Parathyroid adenoma (tissue), 2 donors: ENCODE data around the gene PCIF1.
A peak's percentile ranks its signal among the peaks of the same experiment; 100 is the strongest.
"Not testable (repeated sequence)": the region's sequence is repeated elsewhere in the genome, so short reads cannot be mapped to it uniquely, and the experiment has no call there.

ENCODE experiments used
- H2AFZ ChIP-seq: fragments of 300-600 bp; sonication (generic); one replicate; pipeline ENCODE4 v1.7.0; 2017; ENCODE audit warnings: antibody characterized with exemption, mild to moderate bottlenecking
- H3K27ac ChIP-seq: fragments of 300-600 bp; sonication (generic); one replicate; pipeline ENCODE4 v1.7.0; 2017
- H3K27me3 ChIP-seq: fragments of 300-600 bp; sonication (generic); one replicate; pipeline ENCODE4 v1.7.0; 2017; ENCODE audit warnings: low read length; ENCODE audit not compliant: control insufficient read depth, insufficient read depth
- H3K36me3 ChIP-seq: fragments of 300-600 bp; sonication (generic); one replicate; pipeline ENCODE4 v1.7.0; 2017; ENCODE audit warnings: low read length; ENCODE audit not compliant: control insufficient read depth, insufficient read depth
- H3K4me1 ChIP-seq: fragments of 300-600 bp; sonication (generic); one replicate; pipeline ENCODE4 v1.7.0; 2017; ENCODE audit warnings: control low read depth
- H3K4me2 ChIP-seq: fragments of 300-600 bp; sonication (generic); one replicate; pipeline ENCODE4 v1.7.0; 2017; ENCODE audit warnings: low read length
- H3K4me3 ChIP-seq: fragments of 300-600 bp; sonication (generic); one replicate; pipeline ENCODE4 v1.7.0; 2017; ENCODE audit warnings: low read depth, low read length
- H3K79me2 ChIP-seq: fragments of 300-600 bp; sonication (generic); one replicate; pipeline ENCODE4 v1.7.0; 2017; ENCODE audit warnings: control low read depth
- H3K9ac ChIP-seq: fragments of 300-600 bp; sonication (generic); one replicate; pipeline ENCODE4 v1.7.0; 2017; ENCODE audit warnings: mild to moderate bottlenecking
- H3K9me3 ChIP-seq: fragments of 300-600 bp; sonication (generic); one replicate; pipeline ENCODE4 v1.7.0; 2017; ENCODE audit warnings: low read length; ENCODE audit not compliant: control insufficient read depth
- TF ChIP-seq, protein P1 (sequence below): fragments of 300-600 bp; sonication (generic); IDR thresholded peaks from one replicate; pipeline ENCODE4 v1.7.0; 2017; ENCODE audit warnings: antibody characterized with exemption, mild to moderate bottlenecking
- donor health status: primary hyperparathyroidism.

The PCIF1 gene

DNA sequence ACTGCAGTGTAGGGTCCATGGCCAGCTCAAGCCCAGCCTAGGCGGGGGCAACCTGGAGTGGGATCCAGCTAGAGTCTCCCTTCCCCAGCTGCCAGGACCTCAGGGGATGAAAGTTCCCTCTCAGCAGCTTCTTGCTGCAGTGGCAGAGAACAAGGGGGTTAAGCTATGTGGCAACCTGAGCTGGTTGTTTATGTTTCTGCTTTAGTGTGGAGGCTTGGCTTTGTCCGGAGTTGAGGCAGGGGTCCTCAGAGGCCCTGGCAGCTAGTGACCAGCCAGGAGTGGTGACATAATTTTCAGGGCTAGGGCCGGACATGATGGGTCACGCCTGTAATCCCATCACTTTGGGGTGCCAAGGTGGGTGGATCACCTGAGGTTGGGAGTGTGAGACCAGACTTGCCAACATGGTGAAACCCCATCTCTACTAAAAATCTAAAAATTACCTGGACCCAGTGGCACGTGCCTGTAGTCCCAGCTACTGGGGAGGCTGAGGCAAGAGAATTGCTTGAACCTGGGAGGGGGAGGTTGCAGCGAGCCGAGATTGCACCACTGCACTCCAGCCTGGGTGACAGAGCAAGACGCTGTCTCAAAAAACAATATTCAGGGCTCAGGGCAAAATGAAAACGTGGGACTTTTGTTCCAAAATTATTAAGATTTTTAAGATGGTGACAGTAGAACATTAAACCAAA is 8.5 kb upstream of the PCIF1 start:
- Histone ChIP-seq H3K36me3 (no peaks in the 10 kb centered on the region), H3K27ac (peak overlapping the region; percentile 46), H3K4me3 (no peak overlapping the region), H3K9ac (no peak overlapping the region), H2AFZ (peak overlapping the region; percentile 30), H3K4me2 (no peak overlapping the region), H3K4me1 (peaks cover 12% of the 10 kb centered on the region), H3K79me2 (no peaks in the 10 kb centered on the region), H3K9me3 (no peaks in the 10 kb centered on the region), H3K27me3 (no peaks in the 10 kb centered on the region)
- TF ChIP-seq, protein P1, sequence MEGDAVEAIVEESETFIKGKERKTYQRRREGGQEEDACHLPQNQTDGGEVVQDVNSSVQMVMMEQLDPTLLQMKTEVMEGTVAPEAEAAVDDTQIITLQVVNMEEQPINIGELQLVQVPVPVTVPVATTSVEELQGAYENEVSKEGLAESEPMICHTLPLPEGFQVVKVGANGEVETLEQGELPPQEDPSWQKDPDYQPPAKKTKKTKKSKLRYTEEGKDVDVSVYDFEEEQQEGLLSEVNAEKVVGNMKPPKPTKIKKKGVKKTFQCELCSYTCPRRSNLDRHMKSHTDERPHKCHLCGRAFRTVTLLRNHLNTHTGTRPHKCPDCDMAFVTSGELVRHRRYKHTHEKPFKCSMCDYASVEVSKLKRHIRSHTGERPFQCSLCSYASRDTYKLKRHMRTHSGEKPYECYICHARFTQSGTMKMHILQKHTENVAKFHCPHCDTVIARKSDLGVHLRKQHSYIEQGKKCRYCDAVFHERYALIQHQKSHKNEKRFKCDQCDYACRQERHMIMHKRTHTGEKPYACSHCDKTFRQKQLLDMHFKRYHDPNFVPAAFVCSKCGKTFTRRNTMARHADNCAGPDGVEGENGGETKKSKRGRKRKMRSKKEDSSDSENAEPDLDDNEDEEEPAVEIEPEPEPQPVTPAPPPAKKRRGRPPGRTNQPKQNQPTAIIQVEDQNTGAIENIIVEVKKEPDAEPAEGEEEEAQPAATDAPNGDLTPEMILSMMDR = no peak

DNA sequence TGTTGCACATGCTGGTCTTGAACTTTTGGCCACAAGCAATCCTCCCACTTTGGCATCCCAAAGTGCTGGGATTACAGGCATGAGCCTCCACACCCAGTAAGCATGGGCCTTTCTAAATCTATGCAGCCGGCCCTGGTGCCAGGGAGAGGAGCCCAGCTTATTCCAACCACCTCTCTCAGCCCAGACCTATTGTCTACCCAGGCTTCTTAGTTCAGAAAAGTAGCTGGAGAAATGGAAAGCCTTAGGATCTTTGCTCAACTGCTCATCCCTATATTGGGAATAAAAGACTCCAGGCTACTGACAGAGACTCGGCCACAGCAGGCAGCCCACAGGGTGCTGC is 7.8 kb upstream of the PCIF1 start:
- no peak overlapping the region for H3K4me3 ChIP-seq
- no peak overlapping the region for H3K4me2 ChIP-seq
- H3K27me3 ChIP-seq = no peaks in the 10 kb centered on the region
- no peak overlapping the region for H3K9ac ChIP-seq
- H3K79me2 ChIP-seq = no peaks in the 10 kb centered on the region
- H3K27ac ChIP-seq = no peak overlapping the region
- peaks cover 12% of the 10 kb centered on the region for H3K4me1 ChIP-seq
- H3K36me3 ChIP-seq = no peaks in the 10 kb centered on the region
- TF ChIP-seq, protein P1 = no peak
- no peaks in the 10 kb centered on the region for H3K9me3 ChIP-seq
- H2AFZ ChIP-seq = no peak overlapping the region

DNA sequence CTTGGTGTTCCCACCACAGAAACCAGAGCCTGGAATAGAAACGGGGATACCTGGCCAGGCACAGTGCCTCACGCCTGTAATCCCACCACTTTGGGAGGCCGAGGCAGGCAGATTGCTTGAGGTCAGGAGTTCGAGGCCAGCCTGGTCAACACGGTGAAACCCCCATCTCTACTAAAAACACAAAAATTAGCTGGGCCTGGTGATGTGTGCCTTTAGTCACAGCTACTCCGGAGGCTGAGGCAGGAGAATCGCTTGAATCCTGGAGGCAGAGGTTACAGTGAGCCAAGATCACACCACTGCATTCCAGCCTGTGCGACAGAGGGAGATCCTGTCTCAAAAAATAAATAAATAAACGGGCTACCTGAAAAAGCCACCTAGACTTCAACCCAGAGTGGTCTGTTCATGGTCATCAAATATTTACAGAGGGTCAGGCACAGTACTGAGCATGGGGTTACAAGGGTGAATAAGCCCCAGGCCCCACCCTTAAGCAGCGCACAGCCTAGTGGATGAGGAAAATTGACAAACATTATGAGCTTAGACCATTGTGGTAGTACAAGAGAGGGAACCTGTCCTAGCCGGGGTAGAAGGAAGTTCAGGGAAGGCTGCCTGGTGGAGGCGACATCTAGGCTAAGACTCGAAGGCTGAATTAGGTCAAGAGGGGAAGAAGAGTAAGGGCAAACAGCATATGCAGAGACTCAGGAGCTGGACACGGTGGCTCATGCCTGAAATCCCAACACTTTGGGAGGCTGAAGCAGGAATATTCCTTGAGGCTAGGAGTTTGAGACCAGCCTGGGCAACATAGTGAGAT is 7.2 kb upstream of the PCIF1 start:
- Histone ChIP-seq H3K79me2 (no peaks in the 10 kb centered on the region), H2AFZ (no peak overlapping the region), H3K27me3 (no peaks in the 10 kb centered on the region), H3K36me3 (no peaks in the 10 kb centered on the region), H3K9me3 (no peaks in the 10 kb centered on the region), H3K4me1 (peaks cover 12% of the 10 kb centered on the region), H3K9ac (no peak overlapping the region), H3K4me3 (no peak overlapping the region), H3K4me2 (no peak overlapping the region), H3K27ac (no peak overlapping the region)
- TF ChIP-seq, protein P1 = no peak

DNA sequence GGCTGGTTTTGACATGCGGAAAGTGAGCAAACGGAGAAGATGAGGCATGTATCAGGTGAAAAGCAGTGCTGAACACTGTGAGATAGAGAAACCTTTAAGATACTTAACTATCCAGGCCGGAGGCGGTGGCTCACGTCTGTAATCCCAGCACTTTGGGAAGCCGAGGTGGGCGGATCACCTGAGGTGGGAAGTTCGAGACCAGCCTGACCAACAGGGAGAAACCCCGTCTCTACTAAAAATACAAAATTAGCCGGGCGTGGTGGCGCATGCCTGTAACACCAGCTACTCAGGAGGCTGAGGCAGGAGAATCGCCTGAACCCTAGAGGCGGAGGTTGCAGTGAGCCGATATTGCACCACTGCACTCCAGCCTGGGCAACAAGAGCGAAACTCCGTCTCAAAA is 2.8 kb upstream of the PCIF1 start:
- not testable (repeated sequence) for H3K4me2 ChIP-seq, H3K27me3 ChIP-seq, H3K27ac ChIP-seq, H2AFZ ChIP-seq, H3K4me3 ChIP-seq, H3K9me3 ChIP-seq, H3K36me3 ChIP-seq, H3K79me2 ChIP-seq, H3K9ac ChIP-seq, H3K4me1 ChIP-seq

DNA sequence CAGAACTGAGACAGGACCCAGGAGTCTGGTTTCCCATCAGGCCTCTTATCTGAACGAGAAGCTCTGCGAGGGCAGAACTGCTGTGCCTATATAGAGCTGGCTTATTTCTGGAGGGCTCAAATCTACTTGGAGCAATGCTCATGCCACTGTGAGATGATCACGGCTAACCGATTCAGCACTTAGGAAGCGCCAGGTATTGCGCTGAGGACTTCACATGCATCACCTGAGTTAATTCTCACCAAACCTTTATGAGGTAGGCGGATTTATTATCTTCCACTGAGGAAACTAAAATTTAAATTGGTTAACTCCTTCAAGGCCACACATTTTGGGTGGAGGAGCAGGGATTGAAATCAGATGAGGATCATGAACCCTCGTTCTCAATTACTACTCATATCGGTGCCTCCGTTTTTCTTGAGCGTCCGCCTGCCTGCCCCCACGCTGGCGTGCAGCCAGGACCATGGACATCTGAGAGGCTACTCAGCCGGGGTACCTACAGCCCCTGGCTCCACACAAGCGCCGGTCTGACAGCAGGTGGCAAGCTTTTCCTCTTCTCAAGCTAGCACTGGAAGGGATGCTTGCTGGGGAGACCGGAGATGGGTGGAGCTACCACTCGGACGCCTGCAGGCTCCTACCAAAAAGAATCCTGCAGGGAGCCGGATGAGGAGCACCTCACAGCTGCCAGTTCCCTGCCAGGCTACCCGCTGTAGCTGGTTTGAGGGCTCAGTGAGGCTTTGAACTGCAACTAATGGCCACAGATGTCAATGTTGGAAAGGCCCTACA is 1.0 kb upstream of the PCIF1 start:
- Histone ChIP-seq H3K36me3 (no peaks in the 10 kb centered on the region), H3K4me2 (peak overlapping the region; percentile 73), H3K4me1 (peaks cover 5% of the 10 kb centered on the region), H3K27ac (peak overlapping the region; percentile 95), H3K9me3 (no peaks in the 10 kb centered on the region), H3K9ac (peak overlapping the region; percentile 91), H3K4me3 (peak overlapping the region; percentile 97), H3K79me2 (peaks cover 5% of the 10 kb centered on the region), H3K27me3 (no peaks in the 10 kb centered on the region), H2AFZ (peak overlapping the region; percentile 83)
- TF ChIP-seq, protein P1 = peak; percentile 41
